NCI-H510A treated with DMSO at 0.1 percent for 48 hours (cell line): Measurements from ENCODE around the gene AADACL2.

Experiments
- DNase-seq: peaks from one replicate; lab custom pipeline; 2025; lab: John Stamatoyannopoulos, UW

The AADACL2 gene

GRCh38 chr3:151804267-151804666, 70.5 kb downstream of the AADACL2 start:
- no peak for DNase-seq

- no peak for DNase-seq
These were observed 73.1 kb downstream of the AADACL2 start for GRCh38 chr3:151806838-151807237.
